BLaER1 (cell line): ENCODE measurements around the gene SMAD5.

Experiments used
- H3K27ac ChIP-seq: shearing (Covaris generic); formaldehyde crosslinking; 2 replicates; pipeline ENCODE4 v1.8.1; 2022
- H3K27me3 ChIP-seq: shearing (Covaris generic); formaldehyde crosslinking; 2 replicates; pipeline ENCODE4 v1.8.1; 2022
- H3K36me3 ChIP-seq: shearing (Covaris generic); formaldehyde crosslinking; 2 replicates; pipeline ENCODE4 v1.8.1; 2022
- H3K4me1 ChIP-seq: shearing (Covaris generic); formaldehyde crosslinking; 2 replicates; pipeline ENCODE4 v1.8.1; 2022
- H3K4me2 ChIP-seq: shearing (Covaris generic); formaldehyde crosslinking; 2 replicates; pipeline ENCODE4 v1.8.1; 2022
- H3K4me3 ChIP-seq: shearing (Covaris generic); formaldehyde crosslinking; 2 replicates; pipeline ENCODE4 v1.8.1; 2022
- H3K9ac ChIP-seq: shearing (Covaris generic); formaldehyde crosslinking; 2 replicates; pipeline ENCODE4 v1.8.1; 2022
- H3K9me3 ChIP-seq: shearing (Covaris generic); formaldehyde crosslinking; 2 replicates; pipeline ENCODE4 v1.8.1; 2022
- H4K20me1 ChIP-seq: shearing (Covaris generic); formaldehyde crosslinking; 2 replicates; pipeline ENCODE4 v1.8.1; 2022
- Cebpa-rat ChIP-seq: shearing (Covaris generic); IDR thresholded peaks from 2 replicates; pipeline ENCODE4 v1.8.1; 2022

The SMAD5 gene

DNA sequence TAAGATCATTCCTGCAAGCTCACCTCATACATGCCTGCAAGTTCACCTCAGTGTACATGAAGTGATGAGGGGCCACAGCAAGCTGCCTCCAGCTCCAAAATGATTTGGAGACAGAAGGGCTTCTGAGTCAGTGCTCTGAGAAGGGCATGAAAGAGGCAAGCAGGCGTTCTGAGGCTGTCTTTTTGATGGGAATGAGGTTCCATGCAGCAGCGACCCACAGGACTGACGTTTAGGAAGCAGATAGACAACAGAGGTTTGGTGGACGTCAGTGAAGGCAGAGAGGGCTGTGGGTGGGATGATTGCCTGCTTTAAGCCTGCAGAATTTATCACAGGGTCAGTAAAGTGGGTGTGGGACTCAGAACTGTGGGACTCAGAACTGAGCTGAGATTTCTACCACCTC lies 69.2 kb downstream of the SMAD5 start:
- no peaks in the 10 kb centered on the region for H3K27me3 ChIP-seq
- H4K20me1 ChIP-seq = no peaks in the 10 kb centered on the region
- no peak for TF ChIP-seq Cebpa-rat
- H3K4me3 ChIP-seq = no peak overlapping the region
- H3K4me1 ChIP-seq = peaks cover 15% of the 10 kb centered on the region
- peaks cover 8% of the 10 kb centered on the region; the same call in 1 of the 2 replicates for H3K9me3 ChIP-seq
- no peak overlapping the region for H3K9ac ChIP-seq
- no peaks in the 10 kb centered on the region for H3K36me3 ChIP-seq
- no peak overlapping the region for H3K4me2 ChIP-seq
- no peak overlapping the region for H3K27ac ChIP-seq

DNA sequence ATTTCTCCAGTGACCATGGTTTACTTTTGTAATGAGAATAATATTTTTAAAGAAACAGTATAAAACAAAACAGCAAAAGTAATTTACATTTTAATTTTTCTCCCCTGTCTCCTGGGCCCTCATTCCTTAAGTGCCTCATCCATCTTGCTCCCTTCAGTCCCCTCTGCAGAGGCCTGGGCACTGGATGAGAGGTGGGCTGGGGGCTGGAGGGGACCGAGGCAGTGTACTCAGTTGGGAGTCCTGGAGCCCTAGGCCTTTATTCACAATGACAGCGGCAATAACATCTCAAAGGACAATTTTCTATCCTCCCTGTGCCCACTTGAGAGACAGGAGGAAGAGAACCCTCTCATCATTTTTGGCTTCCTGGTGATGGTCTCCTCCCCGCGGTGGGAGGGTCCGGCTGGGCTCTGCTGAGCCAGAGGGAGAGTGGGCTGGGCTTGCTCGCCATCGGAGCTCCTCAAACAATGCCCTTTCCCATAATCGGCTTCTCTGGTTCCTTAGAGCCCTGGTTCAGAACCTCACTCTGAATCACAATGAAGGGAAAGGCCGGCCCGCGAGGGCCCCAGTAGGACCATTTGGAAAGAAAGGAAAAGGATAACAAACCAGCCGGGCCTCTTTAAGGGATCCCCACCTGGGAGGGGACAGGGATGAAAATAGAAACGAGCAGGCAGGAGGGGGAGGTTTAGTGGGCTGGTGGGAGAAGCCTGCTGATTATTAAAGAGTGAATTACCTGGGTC lies 70.0 kb downstream of the SMAD5 start:
- H3K36me3 ChIP-seq = no peaks in the 10 kb centered on the region
- no peak overlapping the region for H3K9ac ChIP-seq
- H3K9me3 ChIP-seq = peaks cover 8% of the 10 kb centered on the region; the same call in 1 of the 2 replicates
- H3K27me3 ChIP-seq = no peaks in the 10 kb centered on the region
- no peaks in the 10 kb centered on the region for H4K20me1 ChIP-seq
- peaks cover 15% of the 10 kb centered on the region for H3K4me1 ChIP-seq
- H3K4me3 ChIP-seq = no peak overlapping the region
- no peak overlapping the region for H3K27ac ChIP-seq
- no peak for TF ChIP-seq Cebpa-rat
- no peak overlapping the region for H3K4me2 ChIP-seq

DNA sequence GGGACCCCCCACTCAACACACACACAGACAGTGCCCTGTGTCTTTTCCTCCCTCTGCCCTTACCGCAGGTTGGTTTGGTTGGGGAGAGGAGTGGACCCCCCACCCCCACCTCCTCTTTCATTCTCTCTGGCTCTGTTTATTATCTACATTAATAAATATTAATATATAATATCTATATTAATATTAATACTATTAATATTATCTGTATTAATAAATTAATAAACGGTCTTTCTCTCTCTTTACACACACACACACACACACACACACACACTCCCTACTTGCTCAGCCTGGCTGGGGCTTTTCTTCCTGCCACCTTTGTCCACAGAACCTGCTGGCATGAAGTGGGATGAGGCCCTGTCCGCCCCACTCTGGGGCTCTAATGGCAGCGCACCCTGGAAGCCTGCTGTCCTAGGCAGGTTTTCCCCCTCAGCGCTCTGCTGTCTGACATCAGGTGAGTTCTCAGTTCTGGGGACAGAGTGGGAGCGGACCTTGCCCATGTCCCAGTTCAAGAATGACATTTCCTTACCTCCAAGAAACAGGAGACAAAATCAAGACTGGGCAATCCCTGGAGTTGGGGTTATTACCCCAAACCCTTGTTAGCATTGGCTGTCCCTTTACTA lies 70.8 kb downstream of the SMAD5 start:
- no peak overlapping the region for H3K4me2 ChIP-seq
- H3K4me3 ChIP-seq = no peak overlapping the region
- H3K9me3 ChIP-seq = peaks cover 8% of the 10 kb centered on the region; the same call in 1 of the 2 replicates
- no peak for TF ChIP-seq Cebpa-rat
- no peaks in the 10 kb centered on the region for H3K27me3 ChIP-seq
- H3K4me1 ChIP-seq = peaks cover 15% of the 10 kb centered on the region
- H3K36me3 ChIP-seq = no peaks in the 10 kb centered on the region
- no peak overlapping the region for H3K27ac ChIP-seq
- no peaks in the 10 kb centered on the region for H4K20me1 ChIP-seq
- H3K9ac ChIP-seq = no peak overlapping the region

DNA sequence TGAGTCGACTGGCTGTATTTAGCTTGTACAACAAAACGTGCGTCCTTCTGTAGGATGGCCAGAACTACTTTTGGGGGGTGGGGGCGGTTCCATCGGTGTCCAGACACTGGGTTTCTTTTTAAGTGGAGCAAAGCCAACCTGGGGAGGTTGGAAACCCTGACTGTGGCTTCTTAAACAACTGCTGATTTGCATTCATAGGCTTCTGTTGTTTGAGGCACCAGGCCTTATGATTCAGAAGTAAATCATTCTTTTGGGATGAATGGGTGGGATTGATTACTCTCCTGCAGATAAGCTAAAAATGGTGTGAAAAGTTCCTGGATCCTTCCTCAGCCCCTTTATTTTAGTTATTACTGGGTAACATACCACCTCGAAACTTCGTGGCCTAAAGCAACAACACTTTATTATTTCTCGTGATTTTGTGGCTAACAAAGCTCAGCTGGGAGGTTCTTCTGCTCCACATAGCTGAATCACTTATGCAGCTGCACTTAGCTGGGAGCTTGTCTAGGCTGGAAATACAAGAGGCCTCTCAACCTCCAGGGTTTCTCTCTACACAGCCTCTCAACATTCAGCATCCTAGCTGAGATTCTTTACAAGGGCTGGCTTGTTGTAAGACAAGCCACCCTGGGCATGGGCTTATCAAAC lies 72.5 kb downstream of the SMAD5 start:
- TF ChIP-seq Cebpa-rat = no peak
- Histone ChIP-seq H3K9me3 (peaks cover 8% of the 10 kb centered on the region; the same call in 1 of the 2 replicates), H3K27ac (no peak overlapping the region), H3K4me2 (peak overlapping the region; percentile 59), H3K27me3 (no peaks in the 10 kb centered on the region), H3K4me1 (peaks cover 15% of the 10 kb centered on the region), H3K9ac (no peak overlapping the region), H3K36me3 (no peaks in the 10 kb centered on the region), H4K20me1 (no peaks in the 10 kb centered on the region), H3K4me3 (no peak overlapping the region)

DNA sequence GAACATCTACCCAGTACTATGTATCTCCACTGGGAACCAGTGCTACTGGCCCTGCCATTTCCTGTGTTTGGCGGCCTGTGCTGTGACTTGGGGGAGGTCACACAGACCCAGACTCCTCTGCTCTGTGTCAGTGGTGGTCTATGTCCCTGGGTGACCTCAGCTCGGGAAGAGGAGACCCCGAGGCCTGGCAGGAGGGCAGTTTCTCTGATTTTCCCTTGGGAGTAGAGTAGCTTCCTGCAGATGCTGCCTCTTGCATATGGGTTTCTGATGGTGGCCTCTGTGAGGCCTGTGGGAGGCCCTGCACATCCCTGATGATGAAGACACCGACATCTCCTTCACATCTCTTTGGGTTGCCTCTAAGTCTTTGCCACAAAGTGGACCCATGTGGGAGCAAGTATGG lies 73.3 kb downstream of the SMAD5 start:
- Histone ChIP-seq H4K20me1 (no peaks in the 10 kb centered on the region), H3K4me1 (peaks cover 15% of the 10 kb centered on the region), H3K27ac (no peak overlapping the region), H3K27me3 (no peaks in the 10 kb centered on the region), H3K9me3 (peaks cover 8% of the 10 kb centered on the region; the same call in 1 of the 2 replicates), H3K4me2 (peak overlapping the region; percentile 59), H3K36me3 (no peaks in the 10 kb centered on the region), H3K9ac (no peak overlapping the region), H3K4me3 (no peak overlapping the region)
- no peak for TF ChIP-seq Cebpa-rat

DNA sequence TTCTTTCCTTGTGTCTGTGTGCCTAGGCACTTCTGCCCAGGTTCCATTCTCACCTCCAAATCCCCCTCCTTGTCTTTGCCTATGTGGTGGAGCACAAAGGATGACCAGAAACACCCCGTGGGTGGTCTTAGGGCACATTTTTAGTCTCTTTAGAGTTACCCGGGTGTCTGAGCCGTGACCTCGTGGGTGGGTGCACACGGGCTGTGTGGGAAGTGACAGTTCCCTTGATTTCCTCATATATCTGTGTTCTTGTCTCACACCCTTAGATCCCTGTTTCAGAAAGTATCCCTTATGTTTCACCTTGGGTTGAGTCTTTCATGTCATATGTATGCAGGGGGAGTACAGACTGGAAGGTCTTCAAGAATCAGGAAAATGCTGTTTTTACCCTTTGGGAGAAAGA lies 73.7 kb downstream of the SMAD5 start:
- Histone ChIP-seq H3K4me3 (no peak overlapping the region), H3K27me3 (no peaks in the 10 kb centered on the region), H3K27ac (no peak overlapping the region), H3K4me2 (peak overlapping the region; percentile 59), H3K9me3 (peaks cover 8% of the 10 kb centered on the region; the same call in 1 of the 2 replicates), H4K20me1 (no peaks in the 10 kb centered on the region), H3K9ac (no peak overlapping the region), H3K4me1 (peaks cover 15% of the 10 kb centered on the region), H3K36me3 (no peaks in the 10 kb centered on the region)
- TF ChIP-seq Cebpa-rat = no peak

DNA sequence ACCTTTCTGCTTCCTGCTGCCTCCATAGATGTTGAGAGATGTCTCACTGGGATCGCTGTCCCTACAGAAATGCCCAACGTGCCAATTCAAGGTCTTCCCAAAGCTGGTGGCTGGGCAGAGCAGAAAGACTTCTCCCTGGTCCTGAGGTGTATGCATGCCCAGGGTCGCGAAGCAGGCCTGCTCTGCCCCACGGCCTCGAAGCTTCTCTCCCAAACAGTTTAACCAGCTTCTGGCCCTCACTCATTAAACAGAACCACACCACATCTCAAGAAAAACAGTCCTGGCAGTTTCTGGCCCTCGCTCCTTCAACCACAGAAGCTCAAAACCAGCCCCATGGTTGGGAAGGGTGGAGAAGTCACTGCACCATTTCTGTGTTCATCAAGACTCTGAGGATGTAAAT lies 75.0 kb downstream of the SMAD5 start:
- Histone ChIP-seq H4K20me1 (no peaks in the 10 kb centered on the region), H3K27ac (no peak overlapping the region), H3K4me1 (peaks cover 15% of the 10 kb centered on the region), H3K27me3 (no peaks in the 10 kb centered on the region), H3K36me3 (no peaks in the 10 kb centered on the region), H3K9me3 (peaks cover 8% of the 10 kb centered on the region; the same call in 1 of the 2 replicates), H3K4me3 (no peak overlapping the region), H3K4me2 (no peak overlapping the region), H3K9ac (no peak overlapping the region)
- TF ChIP-seq Cebpa-rat = no peak

DNA sequence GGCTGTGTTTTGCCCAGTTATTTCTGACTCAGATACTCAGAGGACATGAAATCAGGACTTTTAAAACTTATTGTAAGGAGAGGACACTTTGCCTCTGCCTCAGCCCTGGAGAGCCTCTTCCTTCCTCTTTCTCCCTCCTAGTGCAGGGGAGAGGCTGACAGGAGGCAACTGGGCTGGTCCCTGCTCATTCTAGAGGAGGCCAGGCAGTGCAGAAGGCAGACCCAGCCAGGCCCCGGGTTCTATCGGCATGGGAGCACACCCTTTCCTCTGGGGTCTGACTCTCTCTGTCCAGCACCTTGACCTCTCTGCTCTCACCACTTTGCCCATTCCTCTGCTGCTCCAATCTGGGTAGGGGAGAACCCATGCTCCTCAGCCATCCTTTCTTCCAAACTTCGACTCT lies 76.3 kb downstream of the SMAD5 start:
- Histone ChIP-seq H3K9me3 (peaks cover 8% of the 10 kb centered on the region; the same call in 1 of the 2 replicates), H3K4me2 (no peak overlapping the region), H3K27ac (no peak overlapping the region), H3K9ac (no peak overlapping the region), H3K36me3 (no peaks in the 10 kb centered on the region), H3K4me3 (no peak overlapping the region), H3K4me1 (peaks cover 15% of the 10 kb centered on the region), H4K20me1 (no peaks in the 10 kb centered on the region), H3K27me3 (no peaks in the 10 kb centered on the region)
- TF ChIP-seq Cebpa-rat = no peak

DNA sequence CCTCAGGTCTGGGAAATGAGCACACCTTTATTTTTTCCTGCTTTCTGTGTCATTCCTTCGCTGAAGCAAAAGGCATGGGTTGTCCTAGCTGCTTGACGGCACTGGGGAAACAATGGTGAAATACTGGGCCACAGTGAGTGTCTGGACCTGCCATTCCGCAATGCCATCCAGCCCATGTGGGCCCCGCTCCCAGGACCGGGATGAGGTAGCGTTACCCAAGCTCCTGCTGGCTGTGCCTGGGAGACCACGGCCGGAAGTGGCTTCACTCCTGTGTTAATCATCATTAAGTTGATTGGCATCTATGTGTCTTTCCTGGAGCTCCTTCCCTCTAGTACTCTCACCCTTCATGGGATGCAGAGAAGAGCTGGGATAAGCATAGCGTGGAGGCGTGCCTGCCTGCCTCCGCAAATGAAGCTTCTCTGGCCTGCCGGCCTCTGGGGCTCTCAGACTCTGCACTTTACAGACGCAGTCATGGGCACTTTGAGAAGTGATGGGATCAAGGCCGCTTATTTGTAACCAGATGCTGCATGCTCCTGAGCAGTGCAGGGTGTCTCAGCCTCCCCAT lies 76.8 kb downstream of the SMAD5 start:
- Histone ChIP-seq H3K9me3 (peaks cover 8% of the 10 kb centered on the region; the same call in 1 of the 2 replicates), H3K9ac (no peak overlapping the region), H3K27me3 (no peaks in the 10 kb centered on the region), H3K4me3 (no peak overlapping the region), H3K36me3 (no peaks in the 10 kb centered on the region), H3K4me1 (peaks cover 15% of the 10 kb centered on the region), H3K4me2 (no peak overlapping the region), H4K20me1 (no peaks in the 10 kb centered on the region), H3K27ac (no peak overlapping the region)
- TF ChIP-seq Cebpa-rat = no peak

DNA sequence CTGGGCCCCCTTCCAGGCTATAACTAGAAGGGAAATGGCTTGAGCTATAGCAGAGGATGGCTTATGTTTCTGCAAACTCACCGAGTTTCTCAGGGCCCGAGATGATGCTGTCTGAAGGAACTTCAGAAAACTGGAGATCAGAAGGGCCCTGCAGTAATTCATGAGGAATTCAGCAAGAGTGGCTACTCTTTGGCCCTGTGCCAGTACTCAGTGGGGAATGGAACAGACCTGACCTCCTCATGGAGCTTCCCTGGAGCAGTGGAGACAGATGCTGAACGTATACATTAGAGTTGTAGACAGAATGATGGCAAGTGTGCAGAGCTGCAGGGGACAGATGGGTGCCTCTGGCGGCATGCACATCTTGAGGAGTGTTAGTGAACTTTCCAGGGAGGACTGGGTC lies 77.6 kb downstream of the SMAD5 start:
- Histone ChIP-seq H3K4me1 (peaks cover 15% of the 10 kb centered on the region), H3K27me3 (no peaks in the 10 kb centered on the region), H3K9ac (no peak overlapping the region), H3K27ac (no peak overlapping the region), H3K9me3 (peaks cover 5% of the 10 kb centered on the region; the same call in 1 of the 2 replicates), H3K4me2 (no peak overlapping the region), H3K36me3 (no peaks in the 10 kb centered on the region), H4K20me1 (no peaks in the 10 kb centered on the region), H3K4me3 (no peak overlapping the region)
- no peak for TF ChIP-seq Cebpa-rat
